Metanephros (tissue), 2 donors: Measurements from ENCODE around the gene SHB. TPM values are rescaled to one million over a fixed set of nuclear protein-coding genes. Genes with fewer than 3 reads are reported as not detected.

ENCODE experiments used
- small RNA-seq: library from RNA; depleted of rRNA; stranded (forward); fragments of <200 nt; gene quantifications from one replicate; pipeline ENCODE3, GENCODE V24; 2014; ENCODE audit warnings: low replicate concordance
- total RNA-seq: library from RNA; depleted of rRNA; stranded (reverse); fragments of >200 nt; gene quantifications from one replicate; pipeline ENCODE4 v1.2.3, GENCODE V29; 2014

The SHB gene, protein sequence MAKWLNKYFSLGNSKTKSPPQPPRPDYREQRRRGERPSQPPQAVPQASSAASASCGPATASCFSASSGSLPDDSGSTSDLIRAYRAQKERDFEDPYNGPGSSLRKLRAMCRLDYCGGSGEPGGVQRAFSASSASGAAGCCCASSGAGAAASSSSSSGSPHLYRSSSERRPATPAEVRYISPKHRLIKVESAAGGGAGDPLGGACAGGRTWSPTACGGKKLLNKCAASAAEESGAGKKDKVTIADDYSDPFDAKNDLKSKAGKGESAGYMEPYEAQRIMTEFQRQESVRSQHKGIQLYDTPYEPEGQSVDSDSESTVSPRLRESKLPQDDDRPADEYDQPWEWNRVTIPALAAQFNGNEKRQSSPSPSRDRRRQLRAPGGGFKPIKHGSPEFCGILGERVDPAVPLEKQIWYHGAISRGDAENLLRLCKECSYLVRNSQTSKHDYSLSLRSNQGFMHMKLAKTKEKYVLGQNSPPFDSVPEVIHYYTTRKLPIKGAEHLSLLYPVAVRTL
- 21.2 TPM for total RNA-seq

DNA sequence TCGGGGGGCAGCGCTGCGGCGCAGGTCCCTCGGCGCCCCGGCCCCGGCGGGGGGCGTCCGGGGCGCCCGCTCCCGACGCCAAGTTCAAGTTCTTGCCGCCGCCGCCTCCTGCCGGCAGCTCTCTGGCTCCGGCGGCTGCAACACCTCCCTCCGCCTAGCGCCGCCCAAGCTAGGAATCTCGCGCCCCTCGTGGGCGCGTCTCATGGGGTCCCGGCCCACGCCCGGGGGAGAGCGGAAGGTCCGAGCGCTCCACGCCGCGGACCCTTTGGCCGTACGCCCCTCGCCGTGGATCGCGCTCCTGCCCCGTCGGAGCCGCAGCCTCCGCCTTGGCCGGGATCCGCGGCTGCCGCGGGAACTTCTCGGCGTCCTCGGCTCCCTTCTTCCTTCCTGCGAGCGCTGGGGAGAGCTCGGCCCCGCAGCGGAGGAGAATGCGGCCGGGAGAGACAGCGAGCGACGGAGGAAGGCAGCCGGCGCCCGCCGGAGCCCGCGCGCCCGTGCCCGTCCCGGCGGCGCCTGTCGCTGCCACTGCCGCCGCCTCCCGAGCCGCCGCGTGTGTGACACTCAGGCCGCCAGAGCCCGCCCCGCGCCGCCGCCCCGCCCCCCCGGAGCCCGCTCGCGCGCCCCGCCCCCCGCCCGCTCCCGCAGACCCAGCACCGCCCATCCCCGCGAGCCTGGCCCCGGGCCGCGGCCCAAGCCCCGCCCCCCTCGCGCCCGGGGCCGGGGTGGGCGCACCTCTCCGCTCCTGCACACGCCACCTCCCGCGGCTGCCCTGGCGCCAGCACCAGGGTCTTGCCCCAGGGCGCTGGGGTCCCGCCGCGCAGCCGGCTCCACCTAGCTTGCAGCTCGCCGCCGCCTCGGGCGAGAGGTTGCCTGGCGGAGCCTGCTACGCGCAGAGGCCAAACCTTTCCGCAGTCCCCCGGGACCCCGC, at the start of gene SHB:
Gene SHB (minus strand): TSS at position 527 of the 928 bp plus-strand sequence. CDS start 582 bp downstream, outside the sequence.

GRCh38 chr9:37903647-37904444, 165.2 kb downstream of the SHB start, which contains the start of gene SLC25A51:
Gene SLC25A51 (minus strand): TSS chr9:37904127. CDS start chr9:37888550, 15,577 bp downstream.

Small RNA genes lying within 50 kb of the gene (small RNA-seq; reads per million reads assigned to genes)
- not detected for gene RNU7-124P

Other genes with a start within 250 kb of the SHB start
- gene SLC25A51, start 165.1 kb downstream of the SHB start, total RNA-seq, result 34.2 TPM